ENCODE measurements around the gene SLC6A8. TPM values are rescaled to one million over a fixed set of nuclear protein-coding genes. Genes with fewer than 3 reads are reported as not detected.

SLC6A8 gene
- total and polyA plus RNA-seq, 2 experiments from 2014 or later: 1.8 to 11.7 TPM

- WGBS, 2 experiments (ENCODE audit: low coverage in 1 of 2, low lambda C conversion rate in 2 of 2, missing lambda C conversion rate in 2 of 2): 0 to 6% methylated on average over 2 to 39 of the region's 48 CpGs
- in situ Hi-C loops (cut with MboI): no loop called here
- no peak overlapping the region for H2AFZ ChIP-seq
- peaks cover 17% of the 10 kb centered on the region; the same call in 1 of the 2 replicates for H3K27me3 ChIP-seq (replicated peaks; ENCODE audit: insufficient read depth)
- no peaks in the 10 kb centered on the region for H3K4me1 ChIP-seq (ENCODE audit: insufficient read depth)
- H3K79me2 ChIP-seq (ENCODE audit: insufficient read depth): no peaks in the 10 kb centered on the region
- H3K4me2 ChIP-seq (ENCODE audit: unreplicated experiment): no peak overlapping the region
- H3F3A ChIP-seq (ENCODE audit: insufficient read depth): no peaks in the 10 kb centered on the region
- H3K4me3 ChIP-seq: no peak overlapping the region
- H4K20me1 ChIP-seq (ENCODE audit: insufficient read depth): no peaks in the 10 kb centered on the region
- H3K36me3 ChIP-seq (ENCODE audit: low read depth): no peaks in the 10 kb centered on the region
- no peaks in the 10 kb centered on the region for H3K9me2 ChIP-seq (ENCODE audit: insufficient read depth)
- no peak for DNase-seq
- H3K27ac ChIP-seq: no peak overlapping the region
- no peak for TF ChIP-seq EZH2phosphoT487 (IDR thresholded peaks at IDR 0.05; ENCODE audit: insufficient read depth, low read depth)
- no peak for TF ChIP-seq EZH2 (IDR thresholded peaks at IDR 0.05; ENCODE audit: insufficient read depth, poor library complexity, severe bottlenecking)
- H3K9ac ChIP-seq: no peak overlapping the region
- H3K9me3 ChIP-seq (ENCODE audit: low read depth): no peaks in the 10 kb centered on the region
These were observed 44.9 kb upstream of the SLC6A8 start for GRCh38 chrX:153642655-153643430.

DNA sequence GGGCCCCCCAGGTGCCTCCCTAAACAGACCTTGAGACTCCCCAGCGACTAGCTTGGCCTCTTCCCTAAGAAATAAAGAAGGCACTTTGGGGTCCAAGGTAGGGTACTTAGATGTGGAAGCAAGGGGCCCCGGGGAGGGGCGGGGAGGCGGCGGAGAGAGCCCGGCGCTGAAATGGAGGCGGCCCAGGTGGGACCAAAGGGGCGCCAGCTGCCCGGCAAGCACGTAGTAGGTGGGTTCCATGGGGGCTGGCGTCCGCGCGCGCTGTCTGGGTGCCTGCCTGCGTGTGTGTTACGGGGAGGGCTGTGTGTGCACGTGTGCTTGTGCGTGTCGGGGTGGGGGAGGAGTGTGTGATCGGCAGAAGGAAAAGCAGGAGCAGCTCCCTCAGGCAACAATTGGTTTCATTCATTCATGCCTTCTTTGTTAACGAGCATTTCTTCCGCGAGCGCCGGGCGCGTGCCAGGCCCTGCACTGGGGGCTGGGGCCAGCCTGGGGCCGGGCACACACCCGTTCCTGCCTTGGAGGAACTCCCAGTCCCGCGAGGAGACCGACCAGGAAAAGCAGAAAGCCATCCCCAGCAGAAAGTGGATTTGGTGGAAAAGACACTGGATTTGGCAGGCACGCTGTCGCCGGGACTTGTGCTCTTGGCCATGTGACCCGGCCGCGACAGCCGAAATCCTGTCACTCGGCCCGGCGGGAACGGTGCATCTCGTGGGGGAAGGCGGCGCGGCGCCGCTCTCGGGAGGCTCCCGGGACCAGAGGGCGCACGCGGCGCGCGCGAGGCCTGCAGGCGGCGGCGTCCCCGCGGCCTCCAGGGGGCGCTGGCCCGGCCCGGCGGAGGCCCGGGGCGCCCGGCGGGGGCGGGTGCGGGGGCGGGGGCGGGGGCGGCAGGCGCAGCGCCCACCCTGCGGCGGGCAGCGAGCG lies 44.0 kb upstream of the SLC6A8 start:
- DNase-seq: peak; percentile 41
- no peak overlapping the region for H3K9ac ChIP-seq
- H2AFZ ChIP-seq: no peak overlapping the region; the same call in 1 of the 2 replicates
- H3K27me3 ChIP-seq (replicated peaks; ENCODE audit: insufficient read depth): peaks cover 20% of the 10 kb centered on the region; the same call in 1 of the 2 replicates
- no peaks in the 10 kb centered on the region for H3F3A ChIP-seq (ENCODE audit: insufficient read depth)
- H3K4me1 ChIP-seq (ENCODE audit: insufficient read depth): no peaks in the 10 kb centered on the region
- peak overlapping the region; percentile 53 for H3K4me3 ChIP-seq
- H3K36me3 ChIP-seq (ENCODE audit: low read depth): no peaks in the 10 kb centered on the region
- no peaks in the 10 kb centered on the region for H3K79me2 ChIP-seq (ENCODE audit: insufficient read depth)
- peak overlapping the region; percentile 42 for H3K4me2 ChIP-seq (ENCODE audit: unreplicated experiment)
- H3K9me3 ChIP-seq (ENCODE audit: low read depth): no peaks in the 10 kb centered on the region
- 3% methylated on average over 11 to 40 of the region's 84 CpGs for WGBS, 2 experiments (ENCODE audit: low coverage in 1 of 2, low lambda C conversion rate in 2 of 2, missing lambda C conversion rate in 2 of 2)
- in situ Hi-C loops (cut with MboI): no loop called here
- TF ChIP-seq EZH2phosphoT487 (IDR thresholded peaks at IDR 0.05; ENCODE audit: insufficient read depth, low read depth) (no peak), EZH2 (IDR thresholded peaks at IDR 0.05; ENCODE audit: insufficient read depth, poor library complexity, severe bottlenecking) (no peak)
- no peaks in the 10 kb centered on the region for H4K20me1 ChIP-seq (ENCODE audit: insufficient read depth)
- H3K27ac ChIP-seq: no peak overlapping the region
- H3K9me2 ChIP-seq (ENCODE audit: insufficient read depth): no peaks in the 10 kb centered on the region

DNA sequence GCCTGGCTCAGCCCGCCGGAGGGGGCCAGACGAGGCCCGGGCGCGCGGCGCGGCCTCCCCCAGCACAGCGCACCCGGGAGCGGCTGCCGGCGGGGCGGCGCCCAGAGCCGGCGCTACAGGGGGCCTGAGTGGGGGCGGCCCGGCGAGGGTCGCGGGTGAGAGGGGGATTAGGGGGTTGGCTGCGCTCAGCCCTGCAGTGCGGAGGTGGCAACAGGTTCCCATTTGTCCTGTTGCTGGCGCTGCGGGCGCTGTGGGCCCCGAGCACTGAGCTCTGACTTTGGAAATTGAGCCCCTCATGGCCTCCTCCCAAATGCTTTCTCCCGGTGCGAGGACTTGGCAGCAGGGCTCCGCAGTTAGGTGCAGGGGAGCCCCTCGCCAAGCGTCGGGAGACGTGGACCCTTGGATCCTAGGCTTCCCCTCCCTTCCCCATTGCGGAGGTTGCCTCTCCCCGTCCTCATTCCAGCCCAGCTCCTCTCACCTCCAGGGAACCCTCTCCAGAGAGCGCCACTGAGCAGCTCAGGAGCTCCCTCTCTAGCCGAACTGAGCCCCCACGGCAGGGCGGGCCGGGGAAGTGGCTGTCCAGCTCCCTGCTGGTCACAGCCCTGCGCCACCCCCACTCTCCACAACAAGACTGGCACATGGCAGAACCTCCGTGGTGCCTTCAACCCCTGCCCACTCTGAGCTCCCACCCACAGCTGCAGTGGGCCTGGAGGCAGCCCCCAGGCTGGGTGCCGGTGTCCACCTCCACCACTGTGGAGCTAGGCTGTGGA lies 43.2 kb upstream of the SLC6A8 start:
- H3K4me1 ChIP-seq (ENCODE audit: insufficient read depth): no peaks in the 10 kb centered on the region
- no peak overlapping the region for H3K27ac ChIP-seq
- no peaks in the 10 kb centered on the region for H4K20me1 ChIP-seq (ENCODE audit: insufficient read depth)
- H3K4me3 ChIP-seq: no peak overlapping the region
- DNase-seq: no peak
- no peaks in the 10 kb centered on the region for H3K36me3 ChIP-seq (ENCODE audit: low read depth)
- 1 to 2% methylated on average over 12 to 13 of the region's 46 CpGs for WGBS, 2 experiments (ENCODE audit: low coverage in 1 of 2, low lambda C conversion rate in 2 of 2, missing lambda C conversion rate in 2 of 2)
- no peaks in the 10 kb centered on the region for H3K9me3 ChIP-seq (ENCODE audit: low read depth)
- H3K4me2 ChIP-seq (ENCODE audit: unreplicated experiment): no peak overlapping the region
- H3K27me3 ChIP-seq (replicated peaks; ENCODE audit: insufficient read depth): peaks cover 20% of the 10 kb centered on the region; the same call in 1 of the 2 replicates
- no peaks in the 10 kb centered on the region for H3F3A ChIP-seq (ENCODE audit: insufficient read depth)
- H3K9ac ChIP-seq: no peak overlapping the region
- TF ChIP-seq EZH2 (IDR thresholded peaks at IDR 0.05; ENCODE audit: insufficient read depth, poor library complexity, severe bottlenecking): no peak
- no peak for TF ChIP-seq EZH2phosphoT487 (IDR thresholded peaks at IDR 0.05; ENCODE audit: insufficient read depth, low read depth)
- H3K79me2 ChIP-seq (ENCODE audit: insufficient read depth): no peaks in the 10 kb centered on the region
- in situ Hi-C loops (cut with MboI): no loop called here
- no peaks in the 10 kb centered on the region for H3K9me2 ChIP-seq (ENCODE audit: insufficient read depth)
- H2AFZ ChIP-seq: no peak overlapping the region

DNA sequence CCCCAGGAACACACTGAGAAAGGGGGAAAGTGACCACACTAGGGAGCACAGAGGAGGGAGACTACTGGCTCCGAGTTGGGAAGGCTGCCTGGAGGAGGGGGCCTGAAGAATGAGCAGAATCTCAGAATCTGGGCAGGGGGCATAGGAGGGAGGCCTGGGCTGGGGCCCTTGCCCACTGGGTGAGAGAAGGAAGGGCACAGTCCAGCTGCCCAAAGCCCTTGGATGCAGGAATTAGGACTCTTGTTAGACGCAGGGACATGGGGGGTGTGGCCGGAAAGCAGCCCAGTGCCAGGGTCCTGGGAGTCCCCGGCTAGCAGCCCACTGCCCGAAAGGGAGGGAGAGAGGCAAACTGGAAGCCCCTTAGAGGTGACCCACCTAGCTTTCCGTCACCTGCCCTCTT lies 42.6 kb upstream of the SLC6A8 start:
- Histone ChIP-seq H3K4me1 (ENCODE audit: insufficient read depth) (no peaks in the 10 kb centered on the region), H3K79me2 (ENCODE audit: insufficient read depth) (no peaks in the 10 kb centered on the region), H3K27ac (no peak overlapping the region), H3K36me3 (ENCODE audit: low read depth) (no peaks in the 10 kb centered on the region), H3F3A (ENCODE audit: insufficient read depth) (no peaks in the 10 kb centered on the region), H3K4me2 (ENCODE audit: unreplicated experiment) (no peak overlapping the region), H2AFZ (no peak overlapping the region), H3K4me3 (no peak overlapping the region), H4K20me1 (ENCODE audit: insufficient read depth) (no peaks in the 10 kb centered on the region), H3K9me3 (ENCODE audit: low read depth) (no peaks in the 10 kb centered on the region), H3K9me2 (ENCODE audit: insufficient read depth) (no peaks in the 10 kb centered on the region), H3K27me3 (replicated peaks; ENCODE audit: insufficient read depth) (peaks cover 20% of the 10 kb centered on the region; the same call in 1 of the 2 replicates), H3K9ac (no peak overlapping the region)
- no peak for DNase-seq
- WGBS, 2 experiments (ENCODE audit: low coverage in 1 of 2, low lambda C conversion rate in 2 of 2, missing lambda C conversion rate in 2 of 2): 28 to 63% methylated on average over 3 to 5 of the region's 6 CpGs
- TF ChIP-seq EZH2 (IDR thresholded peaks at IDR 0.05; ENCODE audit: insufficient read depth, poor library complexity, severe bottlenecking) (no peak), EZH2phosphoT487 (IDR thresholded peaks at IDR 0.05; ENCODE audit: insufficient read depth, low read depth) (no peak)
- in situ Hi-C loops (cut with MboI): no loop called here
